Heart left ventricle (tissue), 13 donors: ENCODE data around the gene OLA1.

ENCODE experiments used
- CTCF ChIP-seq, 12 donors: fragments of 200-600 bp; sonication (generic) in 4 of 12; IDR thresholded peaks; one replicate each; pipeline versions ENCODE4 v1.5.0 to v1.8.0; 2018 to 2022; ENCODE audit warnings: antibody characterized with exemption in 12 of 12, mild to moderate bottlenecking in 5 of 12
- POLR2A ChIP-seq, 2 donors: fragments of 450-650 bp; IDR thresholded peaks; one replicate each; pipeline ENCODE4 v1.6.1; 2017; ENCODE audit warnings: antibody characterized with exemption in 2 of 2, mild to moderate bottlenecking in 2 of 2, moderate library complexity in 2 of 2
- donor health status: ischemic (EF 13 %, LVEDD 7.1; RV severe dilation, severe dysfunction).
- donor health status: DM: no; HTN: yes; CAD: no.
- donor health status: DM: no; HTN: no; CAD: no.
- donor health status: ischemic (EF 25% LVEDD 6.9; RV normal size, moderate dysfunction).
- donor health status: ischemic (EF 25% LVEDD 5.7; RV mildly dilated, moderate dysfunction).
- donor health status: ischemic (EF 35%, LVEDD 5.7; RV mildly dilated, moderate dysfunction).
- donor health status: nonischemic (EF 11% LVEDD 7.7; RV severe dilation, severe dysfunction).
- donor health status: DM: yes; HTN: yes; CAD: no.
- donor health status: PGD.
- donor health status: ischemic (EF 29% LVEDD 5.4; RV normal size, mild dysfunction).
- donor health status: nonischemic (EF 23%, LVEDD 6.1; RV moderate dilation, normal function).

- no peak for TF ChIP-seq CTCF (IDR thresholded peaks at IDR 0.05)
- no peak for TF ChIP-seq POLR2A (IDR thresholded peaks at IDR 0.05)
Observed at GRCh38 chr2:174254267-174254666, 5.9 kb upstream of the OLA1 start.
